Hypothalamus (tissue), 51 donors: ENCODE data around the gene ARPC4.
A peak's percentile ranks its signal among the peaks of the same experiment; 100 is the strongest.
"Not testable (repeated sequence)": the region's sequence is repeated elsewhere in the genome, so short reads cannot be mapped to it uniquely, and the experiment has no call there.

ENCODE experiments used
- DNase-seq, 51 donors: peaks; one replicate each; lab custom pipeline; 2025; lab: John Stamatoyannopoulos, UW

Gene ARPC4

GRCh38 chr3:9769426-9770275 is 23.2 kb upstream of the ARPC4 start, which contains the start of gene CAMK1:
Gene CAMK1 (minus strand): TSS chr3:9769947. CDS start chr3:9767749, 2,198 bp downstream.
- DNase-seq, result peak in 48 of 51 donors; percentile 15 to 85 (median 62)

GRCh38 chr3:9770276-9770812 is 22.5 kb upstream of the ARPC4 start:
- DNase-seq, result peak in 42 of 51 donors; percentile 13 to 78 (median 62)

DNA sequence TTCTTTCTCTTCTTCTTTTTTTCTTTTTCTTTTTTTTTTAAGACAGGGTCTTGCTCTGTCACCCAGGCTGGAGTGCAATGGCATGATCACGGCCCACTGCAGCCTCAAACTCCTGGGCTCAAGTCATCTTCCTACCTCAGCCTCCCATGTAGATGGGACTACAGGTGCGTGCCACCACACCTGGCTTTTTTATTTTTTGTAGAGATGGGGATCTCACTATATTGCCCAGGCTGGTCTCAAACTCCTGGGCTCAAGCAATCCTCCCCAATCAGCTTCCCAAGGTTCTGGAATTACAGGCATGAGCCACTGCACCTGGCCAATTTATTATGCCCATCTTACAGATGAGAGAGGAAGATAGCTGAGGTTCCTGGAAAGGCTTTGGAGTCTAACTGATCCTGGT is 21.9 kb upstream of the ARPC4 start:
- not testable (repeated sequence) for DNase-seq

- DNase-seq, result peak in 3 of 51 donors; percentile 20 to 57 (median 43)
Measured at GRCh38 chr3:9776896-9777693, 15.8 kb upstream of the ARPC4 start.

GRCh38 chr3:9777694-9778021 is 15.2 kb upstream of the ARPC4 start:
- peak in 1 of 51 donors; percentile 51 for DNase-seq

DNA sequence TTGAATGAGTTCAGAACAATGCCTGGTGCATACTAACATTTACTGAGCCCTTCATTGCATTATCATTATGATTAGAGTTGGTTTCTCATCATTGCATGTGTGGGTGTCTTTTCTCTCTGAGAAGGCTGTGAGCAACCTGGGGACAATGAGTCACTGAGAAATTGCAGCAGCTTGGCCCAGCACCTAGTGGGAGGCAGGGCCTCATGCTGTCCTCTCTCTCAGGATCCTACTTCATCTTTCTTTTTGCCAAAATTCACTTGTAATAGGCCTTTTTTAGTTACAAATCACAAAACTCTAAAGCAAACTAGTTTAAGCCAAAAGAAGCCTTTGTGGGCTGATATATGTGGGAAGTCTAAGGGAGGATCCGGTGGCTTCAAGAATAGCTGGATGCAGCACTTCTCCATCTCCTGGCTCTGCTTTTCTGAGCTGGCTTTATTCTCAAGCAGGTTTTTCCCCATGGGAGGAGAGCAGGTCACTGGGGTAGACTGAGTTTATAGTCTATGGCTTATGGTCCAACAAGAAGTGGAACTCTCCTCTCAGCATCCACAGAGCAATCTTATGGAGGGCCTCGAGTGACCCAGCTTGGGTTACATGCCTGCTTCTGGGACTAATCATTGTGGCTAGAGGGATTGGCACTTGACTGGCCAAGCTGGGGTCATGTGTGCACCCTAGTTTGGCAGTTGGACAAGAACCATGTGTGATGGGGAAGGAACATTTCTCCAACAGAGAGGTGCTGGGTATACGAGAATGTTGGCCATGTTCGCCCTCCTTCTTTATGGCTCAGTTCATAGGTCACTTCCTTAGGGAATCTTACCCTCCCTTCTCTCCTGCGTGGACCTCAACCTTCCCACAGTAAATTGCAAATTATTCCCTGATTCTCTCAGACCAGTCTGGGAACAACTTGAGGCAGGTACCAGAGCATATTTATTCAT is 14.5 kb upstream of the ARPC4 start:
- DNase-seq, result peak in 4 of 51 donors; percentile 16 to 56 (median 31)

DNA sequence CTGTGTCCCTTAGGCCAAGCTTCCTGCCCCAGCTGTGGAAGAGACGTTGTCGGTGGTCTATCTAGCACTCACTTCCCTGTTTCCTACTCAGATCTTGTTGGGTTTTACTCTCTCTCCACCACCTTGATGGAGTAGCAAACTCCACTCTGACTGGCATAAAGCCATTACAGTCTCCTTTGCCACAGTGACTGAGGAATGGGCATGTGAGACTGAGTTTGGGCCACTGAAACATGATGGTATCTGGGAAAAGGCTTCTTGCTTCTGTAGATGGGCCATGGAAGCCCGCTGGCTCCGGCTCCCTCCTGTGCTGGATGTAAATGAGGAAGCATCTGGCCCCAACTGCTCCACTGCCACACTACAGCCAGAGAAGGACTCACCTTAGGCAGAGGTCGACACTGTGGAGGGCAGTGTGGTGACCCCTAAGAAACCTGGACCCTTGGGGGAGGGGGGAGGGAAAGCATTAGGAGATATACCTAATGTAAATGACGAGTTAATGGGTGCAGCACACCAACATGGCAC is 13.7 kb upstream of the ARPC4 start:
- no peak for DNase-seq

DNA sequence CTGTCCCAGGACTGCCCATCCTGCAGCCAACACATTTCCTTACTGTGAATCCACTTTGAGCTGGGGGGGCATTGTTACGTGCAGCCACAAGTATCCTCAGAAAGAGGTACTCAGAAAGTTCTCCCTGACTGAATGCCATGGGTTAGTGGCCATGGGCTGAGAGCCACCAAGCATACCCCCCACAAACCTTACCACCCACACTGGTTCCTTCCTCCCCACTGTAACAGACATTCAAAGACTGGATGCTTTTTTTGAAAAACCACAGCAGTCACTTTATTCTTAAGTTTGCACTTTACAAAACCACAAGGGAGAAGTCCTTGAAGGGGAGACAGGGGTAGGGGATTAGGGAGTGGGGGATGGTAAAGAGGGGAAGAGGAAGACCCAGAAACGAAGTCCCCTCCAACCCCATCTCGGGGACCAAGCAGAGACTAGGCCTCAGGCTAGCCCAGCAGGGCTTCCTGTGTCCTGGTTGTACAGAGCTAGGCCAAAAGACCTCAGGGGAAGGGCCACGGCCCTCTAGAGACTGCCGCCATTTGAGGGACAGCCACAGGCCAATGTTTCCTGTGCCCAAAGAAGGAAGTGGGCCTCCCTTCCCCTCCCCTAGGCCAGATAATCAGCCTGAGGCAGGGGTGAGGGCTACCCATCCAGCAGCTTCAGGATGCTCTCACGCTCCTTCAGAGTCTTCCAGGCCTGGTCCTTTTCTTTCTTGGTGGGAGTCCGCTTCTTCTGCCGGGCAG is 13.0 kb upstream of the ARPC4 start:
- peak in 4 of 51 donors; percentile 11 to 40 (median 26) for DNase-seq

DNA sequence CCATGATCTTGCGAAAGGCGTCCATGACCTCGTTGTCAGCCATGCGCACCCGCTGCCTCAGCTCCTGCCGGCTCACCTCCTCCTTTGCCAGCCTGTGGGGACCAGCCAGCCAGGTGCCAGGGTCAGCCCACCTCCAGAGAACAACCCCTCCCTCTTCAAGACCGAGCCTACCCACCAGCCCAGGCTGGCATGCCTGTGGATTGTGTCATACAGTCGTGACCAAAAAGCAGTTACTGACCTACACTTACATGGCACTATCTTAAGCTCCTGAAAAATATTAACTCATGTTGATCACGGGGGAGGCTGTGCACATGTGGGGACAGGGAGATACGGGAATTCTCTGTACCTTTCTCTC is 12.4 kb upstream of the ARPC4 start:
- peak in 1 of 51 donors; percentile 43 for DNase-seq

GRCh38 chr3:9780910-9781309 is 12.0 kb upstream of the ARPC4 start:
- no peak for DNase-seq

- no peak for DNase-seq
Measured at GRCh38 chr3:9781551-9781950, 11.3 kb upstream of the ARPC4 start.

- DNase-seq, result no peak
Measured at GRCh38 chr3:9781978-9782603, 10.8 kb upstream of the ARPC4 start.

GRCh38 chr3:9782770-9783169 is 10.1 kb upstream of the ARPC4 start:
- DNase-seq, result no peak

- peak in 15 of 51 donors; percentile 15 to 74 (median 34) for DNase-seq
Measured at GRCh38 chr3:9783954-9784353, 8.9 kb upstream of the ARPC4 start.

- DNase-seq, result no peak
Measured at GRCh38 chr3:9784965-9785364, 7.9 kb upstream of the ARPC4 start.

DNA sequence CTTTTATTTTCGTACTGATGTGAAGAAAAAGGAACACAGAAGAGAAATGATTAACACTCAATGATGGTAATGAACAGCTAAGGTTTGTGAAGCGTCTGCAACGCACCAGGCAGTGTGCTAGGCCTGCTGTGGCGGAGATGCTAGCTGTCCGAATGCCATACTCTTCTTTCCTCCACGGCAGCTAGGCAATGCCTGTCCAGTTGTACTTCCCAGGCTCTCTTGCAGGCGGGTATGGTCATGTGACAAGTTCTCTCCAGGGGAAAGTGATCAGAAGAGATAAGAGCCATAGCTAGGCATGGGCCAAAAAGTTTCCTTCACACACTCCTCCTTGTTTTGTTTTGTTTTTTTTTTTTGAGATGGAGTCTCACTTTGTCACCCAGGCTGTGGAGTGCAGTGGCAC is 7.3 kb upstream of the ARPC4 start:
- DNase-seq, result no peak

- no peak for DNase-seq
Measured at GRCh38 chr3:9786209-9786739, 6.6 kb upstream of the ARPC4 start.

DNA sequence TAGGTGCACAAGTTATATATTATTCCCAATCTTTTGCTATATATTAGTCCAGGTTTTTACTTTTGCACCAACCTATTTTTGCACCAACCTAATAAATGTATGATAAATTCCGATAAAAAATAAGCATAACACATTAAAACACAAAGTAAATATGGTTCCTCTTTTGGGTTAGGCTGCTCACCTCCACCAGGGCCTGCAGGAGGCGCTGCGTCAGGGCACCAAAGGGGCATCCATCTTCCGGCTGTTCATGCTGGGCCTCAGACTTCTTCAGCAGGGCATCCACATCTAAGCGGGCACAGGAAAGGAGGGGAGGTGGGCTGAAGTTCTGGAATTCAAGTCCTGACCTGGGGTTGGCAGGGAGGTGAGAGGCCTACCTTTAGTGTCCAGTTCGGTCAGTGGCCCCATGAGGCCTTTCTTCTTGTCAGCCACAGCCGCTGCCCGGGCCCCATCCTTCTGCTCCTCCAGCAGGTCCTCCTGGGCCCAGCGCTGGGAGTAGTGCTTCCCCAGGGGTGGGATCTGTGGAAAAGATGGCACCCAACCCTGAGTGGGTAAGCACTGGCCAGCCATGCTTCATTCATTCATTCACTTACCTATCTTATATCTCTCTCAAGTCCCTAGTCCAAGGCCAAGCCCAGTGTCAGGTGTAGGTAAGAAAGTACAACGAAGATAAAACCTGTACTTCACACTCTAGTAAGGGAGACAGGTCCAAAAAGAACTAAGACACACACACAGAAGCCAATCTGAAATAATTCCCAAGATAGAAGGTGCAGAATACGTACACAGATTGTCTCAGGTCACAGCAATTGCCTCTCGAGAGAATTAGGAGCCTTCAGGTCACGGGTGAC is 5.8 kb upstream of the ARPC4 start:
- DNase-seq, result no peak
